CD4-positive, alpha-beta T cell treated with Interleukin-4 for 1 hour (primary cell): ENCODE measurements around the gene MASP2.
"Not testable (repeated sequence)": the region's sequence is repeated elsewhere in the genome, so short reads cannot be mapped to it uniquely, and the experiment has no call there.

Experiments used
- DNase-seq, 2 donors: peaks; one replicate each; pipeline ENCODE4 v3.0.0-alpha.2; 2020 to 2022

The MASP2 gene

GRCh38 chr1:11037019-11037739 lies 9.9 kb downstream of the MASP2 start:
- not testable (repeated sequence) for DNase-seq

- DNase-seq = no peak
These were observed 15.3 kb downstream of the MASP2 start for GRCh38 chr1:11031624-11032262.

DNA sequence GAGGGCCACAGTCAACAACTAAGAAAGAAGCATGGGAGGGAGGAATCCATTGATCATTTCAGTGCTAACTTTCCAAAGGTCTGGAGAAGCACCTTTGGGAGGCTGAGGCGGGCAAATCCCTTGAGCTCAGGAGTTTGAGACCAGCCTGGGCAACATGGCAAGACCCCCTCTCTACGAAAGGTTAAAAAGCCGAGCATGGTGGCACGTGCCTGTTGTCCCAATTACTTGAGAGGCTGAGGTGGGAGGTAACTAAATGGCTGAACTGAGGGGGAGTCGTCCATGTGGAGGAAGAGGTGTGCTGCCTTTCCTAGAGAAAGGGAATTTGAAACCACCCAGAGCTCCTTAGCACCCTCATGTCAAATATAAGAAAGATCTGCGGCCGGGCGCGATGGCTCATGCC lies 16.2 kb downstream of the MASP2 start:
- DNase-seq = no peak

DNA sequence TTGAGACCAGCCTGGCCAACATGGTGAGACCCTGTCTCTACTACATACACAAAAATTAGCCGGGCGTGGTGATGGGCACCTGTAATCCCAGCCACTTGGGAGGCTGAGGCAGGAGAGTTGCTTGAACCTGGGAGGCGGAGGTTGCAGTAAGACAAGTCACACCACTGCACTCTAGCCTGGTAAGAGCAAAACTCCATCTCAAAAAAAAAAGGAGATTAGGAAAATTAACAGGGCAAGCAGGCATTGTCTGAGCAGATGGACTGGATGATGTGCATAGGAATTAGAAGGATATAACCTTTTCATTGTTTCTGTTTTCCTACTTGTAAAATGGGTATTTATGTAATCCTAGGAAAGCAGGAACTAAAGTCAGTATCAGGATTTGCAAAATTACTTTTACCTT lies 19.0 kb downstream of the MASP2 start:
- DNase-seq = no peak

DNA sequence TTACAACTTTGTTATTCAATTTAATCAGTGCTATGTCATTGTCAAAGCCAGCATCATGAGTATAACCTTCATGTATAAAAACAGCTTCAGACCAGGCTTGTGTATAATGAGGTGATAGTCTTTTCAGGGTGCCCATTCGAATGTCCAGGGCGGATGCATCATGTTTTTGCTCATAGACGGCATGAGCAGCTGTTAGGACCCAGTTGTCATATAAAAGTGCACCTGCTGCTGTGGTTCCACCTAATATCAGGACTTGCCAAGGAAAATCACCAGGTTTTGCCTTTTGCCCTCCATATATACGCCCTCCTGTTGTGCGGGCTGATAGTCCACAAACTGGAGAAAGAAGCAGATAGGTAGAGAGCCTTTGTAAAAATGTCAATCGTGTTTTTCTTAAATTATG lies 19.7 kb downstream of the MASP2 start:
- DNase-seq = no peak

- DNase-seq = no peak
These were observed 20.1 kb downstream of the MASP2 start for GRCh38 chr1:11026903-11027302.

GRCh38 chr1:11026052-11026451 lies 21.0 kb downstream of the MASP2 start:
- DNase-seq = no peak

- DNase-seq = no peak
These were observed 21.4 kb downstream of the MASP2 start for GRCh38 chr1:11025618-11026017.

- DNase-seq = no peak
These were observed 22.2 kb downstream of the MASP2 start for GRCh38 chr1:11024874-11025203.

- DNase-seq = no peak
These were observed 22.7 kb downstream of the MASP2 start for GRCh38 chr1:11024154-11024873.

DNA sequence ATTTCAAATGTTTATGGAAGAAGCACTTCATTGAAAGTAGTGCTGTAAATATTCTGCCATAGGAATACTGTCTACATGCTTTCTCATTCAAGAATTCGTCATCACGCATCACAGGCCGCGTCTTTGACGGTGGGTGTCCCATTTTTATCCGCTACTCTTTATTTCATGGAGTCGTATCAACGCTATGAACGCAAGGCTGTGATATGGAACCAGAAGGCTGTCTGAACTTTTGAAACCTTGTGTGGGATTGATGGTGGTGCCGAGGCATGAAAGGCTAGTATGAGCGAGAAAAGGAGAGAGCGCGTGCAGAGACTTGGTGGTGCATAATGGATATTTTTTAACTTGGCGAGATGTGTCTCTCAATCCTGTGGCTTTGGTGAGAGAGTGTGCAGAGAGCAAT lies 23.8 kb downstream of the MASP2 start:
- no peak for DNase-seq

- no peak for DNase-seq
These were observed 27.1 kb downstream of the MASP2 start for GRCh38 chr1:11019971-11020370.

DNA sequence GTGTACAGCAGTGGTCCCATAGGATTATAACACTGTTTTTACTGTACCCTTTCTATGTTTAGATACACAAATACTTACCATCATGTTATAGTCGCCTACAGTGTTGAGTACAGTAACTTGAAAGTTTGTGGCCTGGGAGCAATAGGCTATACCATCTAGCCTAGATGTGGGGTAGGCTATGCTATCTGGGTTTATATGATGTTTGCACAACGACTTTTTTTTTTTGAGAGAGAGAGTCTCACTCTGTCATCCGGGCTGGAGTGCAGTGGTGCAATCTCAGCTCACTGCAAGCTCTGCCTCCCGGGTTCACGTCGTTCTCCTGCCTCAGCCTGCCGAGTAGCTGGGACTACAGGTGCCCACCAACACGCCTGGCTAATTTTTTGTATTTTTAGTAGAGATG lies 27.7 kb downstream of the MASP2 start:
- DNase-seq = not testable (repeated sequence)

DNA sequence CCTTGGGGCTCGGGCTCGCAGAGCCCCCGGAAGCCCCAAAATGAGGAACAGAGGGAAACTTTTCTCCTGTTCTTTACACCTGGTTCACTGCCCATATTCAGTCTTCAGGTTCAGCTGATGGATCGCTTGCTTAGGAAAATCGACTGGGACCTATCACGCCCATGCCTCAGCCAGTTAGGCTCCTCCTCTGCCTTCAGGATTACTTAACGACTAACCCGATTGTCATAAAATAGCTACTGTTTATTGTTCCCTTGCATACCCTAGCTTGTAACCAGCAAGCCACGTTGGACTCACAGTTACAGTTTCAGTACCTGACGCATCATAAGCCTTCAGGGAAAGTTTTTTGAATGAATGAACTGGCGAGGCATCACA lies 33.9 kb downstream of the MASP2 start:
- no peak for DNase-seq

DNA sequence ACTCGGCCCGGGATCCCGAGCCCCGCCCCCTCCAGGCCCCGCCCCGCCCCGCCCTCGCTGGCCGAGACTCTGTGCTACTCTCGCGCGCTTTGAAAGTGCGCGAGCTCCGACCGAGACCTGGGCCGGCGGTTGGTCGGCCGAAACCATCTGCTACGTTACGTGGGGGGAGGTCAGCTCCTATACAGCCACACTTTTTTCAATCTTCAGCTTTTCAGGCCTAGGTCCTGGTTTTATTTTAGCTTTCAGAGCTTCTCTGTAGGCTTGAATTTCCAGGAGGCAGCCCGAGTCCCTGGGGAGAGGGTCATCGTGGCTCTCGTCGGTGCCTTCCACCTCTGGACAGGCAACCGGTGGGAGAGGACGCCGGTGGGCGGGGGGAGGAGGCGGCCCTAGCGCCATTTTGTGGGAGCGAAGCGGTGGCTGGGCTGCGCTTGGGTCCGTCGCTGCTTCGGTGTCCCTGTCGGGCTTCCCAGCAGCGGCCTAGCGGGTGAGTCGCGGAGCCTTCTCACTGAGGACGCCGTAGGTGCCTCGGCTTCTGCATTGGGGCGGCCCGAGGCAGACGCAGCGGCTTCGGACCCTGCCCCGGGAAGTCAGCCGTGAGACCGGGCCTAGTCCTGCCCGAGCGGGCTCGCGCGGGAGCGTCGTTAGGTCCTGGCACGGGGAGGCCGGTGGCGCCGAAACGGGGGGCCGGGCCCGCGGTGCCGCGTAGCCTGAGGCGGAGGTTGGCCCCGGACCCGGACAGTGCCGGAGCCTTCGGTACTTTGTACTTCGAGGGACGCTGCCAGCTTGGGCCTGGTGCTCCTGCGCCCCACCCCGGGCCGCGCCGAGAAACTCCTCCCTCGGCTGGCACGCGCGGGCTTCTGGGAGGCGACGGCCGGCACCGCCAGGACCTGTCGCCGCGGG lies 34.5 kb downstream of the MASP2 start, which contains the start of gene TARDBP:
TSS of gene TARDBP (plus strand) at position 395 of the 900 bp plus-strand sequence. CDS start 1,074 bp downstream, outside the sequence.
- peak; percentile 88 to 93 for DNase-seq

DNA sequence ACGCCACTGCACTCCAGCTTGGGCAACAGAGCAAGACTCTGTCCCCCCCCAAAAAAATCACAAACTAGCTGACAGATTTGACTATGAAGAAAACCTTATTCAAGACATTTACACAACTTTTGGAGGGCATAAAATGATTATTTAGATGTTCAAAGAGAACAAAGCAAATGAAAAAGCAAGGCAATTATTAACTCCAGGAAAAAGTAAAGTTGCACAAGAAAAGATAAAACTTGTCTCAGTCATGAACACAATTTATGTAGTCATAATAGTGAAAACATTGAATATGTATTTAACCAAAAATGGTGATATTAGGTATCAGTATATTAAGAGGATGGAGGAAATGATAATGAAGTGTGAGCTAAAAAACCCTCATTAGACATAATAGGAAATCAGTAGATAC lies 46.5 kb downstream of the MASP2 start:
- no peak for DNase-seq

- DNase-seq = no peak
These were observed 50.9 kb downstream of the MASP2 start for GRCh38 chr1:10996100-10996499.

GRCh38 chr1:10992864-10993263 lies 54.2 kb downstream of the MASP2 start:
- DNase-seq = no peak

DNA sequence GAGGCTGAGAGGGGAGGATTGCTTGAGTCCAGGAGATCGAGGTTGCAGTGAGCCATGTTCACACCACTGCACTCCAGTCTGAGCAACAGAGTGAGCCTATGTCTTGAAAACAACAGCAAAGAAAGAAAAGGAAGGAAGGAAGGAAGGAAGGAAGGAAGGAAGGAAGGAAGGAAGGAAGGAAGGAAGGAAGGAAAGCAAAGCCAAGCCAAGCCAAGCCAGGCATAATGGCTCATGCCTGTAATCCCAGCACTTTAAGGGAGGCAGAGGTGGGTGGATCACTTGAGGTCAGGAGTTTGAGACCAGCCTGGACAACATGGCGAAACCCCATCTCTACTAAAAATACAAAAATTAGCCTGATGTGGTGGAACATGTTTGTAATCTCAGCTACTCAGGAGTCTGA lies 55.0 kb downstream of the MASP2 start:
- not testable (repeated sequence) for DNase-seq

DNA sequence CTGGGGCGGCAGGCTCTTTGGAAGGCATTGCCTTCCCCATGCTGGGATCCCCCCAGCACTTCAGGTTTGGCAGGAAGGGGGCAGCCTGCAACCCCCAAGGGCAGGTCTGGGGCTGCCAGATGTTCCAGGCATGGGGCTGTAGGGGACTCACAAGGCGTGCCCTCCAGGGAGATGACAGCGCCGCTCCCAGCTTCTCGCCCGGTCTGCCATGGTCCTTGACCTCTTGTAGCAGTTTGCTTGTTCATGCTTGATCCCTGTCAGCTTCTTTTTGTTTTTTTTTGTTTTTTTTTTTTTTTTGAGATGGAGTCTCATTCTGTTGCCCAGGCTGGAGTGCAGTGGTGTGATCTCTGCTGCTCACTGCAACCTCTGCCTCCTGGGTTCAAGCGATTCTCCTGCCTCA lies 56.2 kb downstream of the MASP2 start:
- DNase-seq = no peak

GRCh38 chr1:10989920-10990516 lies 57.0 kb downstream of the MASP2 start:
- DNase-seq = not testable (repeated sequence)

DNA sequence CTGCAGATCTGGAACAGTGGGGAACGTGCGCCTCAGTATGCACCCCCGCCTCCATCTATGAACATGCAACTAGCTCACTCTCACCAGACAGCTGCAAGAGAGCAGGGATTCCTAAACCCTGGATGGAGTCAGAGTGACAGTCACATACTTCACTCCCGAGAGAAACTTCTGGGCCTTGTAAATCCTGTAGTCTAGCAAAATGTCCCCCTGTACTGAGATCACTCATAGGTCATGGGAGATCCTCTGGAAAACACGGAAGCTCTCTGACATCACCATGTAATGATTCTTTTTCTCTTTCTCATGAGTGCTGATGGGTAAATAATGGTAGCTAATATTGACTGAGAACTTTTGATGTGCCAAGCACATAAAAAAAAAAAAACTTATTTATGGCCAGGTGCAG lies 57.9 kb downstream of the MASP2 start:
- DNase-seq = no peak
